ENCODE measurements around the gene RBMY1D.

RBMY1D gene

DNA sequence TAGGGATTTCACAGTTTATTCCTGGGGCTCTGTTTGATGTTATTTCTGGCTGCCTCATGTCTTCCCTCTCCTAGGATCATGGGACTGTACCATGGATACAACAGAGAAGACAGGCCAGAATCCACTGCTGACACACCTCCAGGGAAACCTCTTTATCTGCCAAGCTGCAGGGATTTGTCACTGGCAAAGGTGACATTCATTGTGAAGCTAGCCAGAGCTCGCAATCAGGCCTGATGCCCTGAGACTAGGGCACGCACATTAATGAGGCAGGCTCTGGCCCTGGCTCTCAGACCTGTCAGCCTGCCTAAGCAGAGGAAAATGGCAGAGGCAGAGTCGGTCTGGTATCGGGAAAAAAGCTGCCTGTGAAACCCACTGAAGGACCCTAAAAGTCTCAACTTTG is 52.2 kb downstream of the RBMY1D start:
- Histone ChIP-seq H2AFZ (ENCODE audit: low read length) (no peak overlapping the region), H3K27me3 (ENCODE audit: insufficient read depth, low read length) (no peaks in the 10 kb centered on the region), H3K79me2 (ENCODE audit: insufficient read depth, low read length) (no peaks in the 10 kb centered on the region), H4K20me1 (ENCODE audit: insufficient read depth, low read length) (no peaks in the 10 kb centered on the region), H3K36me3 (ENCODE audit: insufficient read depth, low read length) (no peaks in the 10 kb centered on the region), H3K9me2 (ENCODE audit: low read depth, low read length) (no peaks in the 10 kb centered on the region), H3K9ac (ENCODE audit: low read length) (no peak overlapping the region), H3K4me1 (ENCODE audit: insufficient read depth, low read length, severe bottlenecking) (no peaks in the 10 kb centered on the region), H3K9me3 (ENCODE audit: low read length) (no peaks in the 10 kb centered on the region), H3F3A (ENCODE audit: insufficient read depth, low read length) (no peaks in the 10 kb centered on the region), H3K4me2 (ENCODE audit: low read length) (no peak overlapping the region), H3K4me3 (ENCODE audit: low read depth, low read length, poor library complexity, severe bottlenecking) (no peak overlapping the region), H3K27ac (ENCODE audit: low read depth, low read length, poor library complexity, severe bottlenecking) (no peak overlapping the region)
- no peak for TF ChIP-seq CTCF (IDR thresholded peaks at IDR 0.05; ENCODE audit: low read length)
- no peak for TF ChIP-seq EZH2 (IDR thresholded peaks at IDR 0.05; ENCODE audit: borderline replicate concordance, low read length)

GRCh38 chrY:21839489-21839888 is 54.8 kb downstream of the RBMY1D start:
- Histone ChIP-seq H3K4me1 (ENCODE audit: insufficient read depth, low read length, severe bottlenecking) (no peaks in the 10 kb centered on the region), H3K27ac (ENCODE audit: low read depth, low read length, poor library complexity, severe bottlenecking) (no peak overlapping the region), H3K9me2 (ENCODE audit: low read depth, low read length) (no peaks in the 10 kb centered on the region), H3K79me2 (ENCODE audit: insufficient read depth, low read length) (no peaks in the 10 kb centered on the region), H3F3A (ENCODE audit: insufficient read depth, low read length) (no peaks in the 10 kb centered on the region), H4K20me1 (ENCODE audit: insufficient read depth, low read length) (no peaks in the 10 kb centered on the region), H3K4me2 (ENCODE audit: low read length) (no peak overlapping the region), H2AFZ (ENCODE audit: low read length) (no peak overlapping the region), H3K27me3 (ENCODE audit: insufficient read depth, low read length) (no peaks in the 10 kb centered on the region), H3K9ac (ENCODE audit: low read length) (no peak overlapping the region), H3K4me3 (ENCODE audit: low read depth, low read length, poor library complexity, severe bottlenecking) (no peak overlapping the region), H3K9me3 (ENCODE audit: low read length) (no peaks in the 10 kb centered on the region), H3K36me3 (ENCODE audit: insufficient read depth, low read length) (no peaks in the 10 kb centered on the region)
- TF ChIP-seq EZH2 (IDR thresholded peaks at IDR 0.05; ENCODE audit: borderline replicate concordance, low read length) (no peak), CTCF (IDR thresholded peaks at IDR 0.05; ENCODE audit: low read length) (no peak)

GRCh38 chrY:21836343-21836742 is 58.0 kb downstream of the RBMY1D start:
- no peaks in the 10 kb centered on the region for H4K20me1 ChIP-seq (ENCODE audit: insufficient read depth, low read length)
- no peaks in the 10 kb centered on the region for H3K9me3 ChIP-seq (ENCODE audit: low read length)
- H3K9me2 ChIP-seq (ENCODE audit: low read depth, low read length), result no peaks in the 10 kb centered on the region
- no peaks in the 10 kb centered on the region for H3K36me3 ChIP-seq (ENCODE audit: insufficient read depth, low read length)
- H3K4me1 ChIP-seq (ENCODE audit: insufficient read depth, low read length, severe bottlenecking), result no peaks in the 10 kb centered on the region
- TF ChIP-seq EZH2 (IDR thresholded peaks at IDR 0.05; ENCODE audit: borderline replicate concordance, low read length) (no peak), CTCF (IDR thresholded peaks at IDR 0.05; ENCODE audit: low read length) (no peak)
- no peak overlapping the region for H3K27ac ChIP-seq (ENCODE audit: low read depth, low read length, poor library complexity, severe bottlenecking)
- no peaks in the 10 kb centered on the region for H3K79me2 ChIP-seq (ENCODE audit: insufficient read depth, low read length)
- H3K9ac ChIP-seq (ENCODE audit: low read length), result no peak overlapping the region
- H3K27me3 ChIP-seq (ENCODE audit: insufficient read depth, low read length), result no peaks in the 10 kb centered on the region
- no peak overlapping the region for H3K4me2 ChIP-seq (ENCODE audit: low read length)
- no peak overlapping the region for H3K4me3 ChIP-seq (ENCODE audit: low read depth, low read length, poor library complexity, severe bottlenecking)
- H2AFZ ChIP-seq (ENCODE audit: low read length), result no peak overlapping the region
- H3F3A ChIP-seq (ENCODE audit: insufficient read depth, low read length), result no peaks in the 10 kb centered on the region
